ENCODE measurements around the gene STRA8.

The STRA8 gene

GRCh38 chr7:135258585-135258984 lies 24.9 kb downstream of the STRA8 start:
- no peaks in the 10 kb centered on the region for H3K36me3 ChIP-seq (ENCODE audit: control insufficient read depth, insufficient read depth, low read length)
- no peaks in the 10 kb centered on the region for H3K27me3 ChIP-seq (replicated peaks; ENCODE audit: control insufficient read depth, insufficient read depth, low read length)
- TF ChIP-seq CTCF (IDR thresholded peaks at IDR 0.05; ENCODE audit: insufficient read depth, low read length, poor library complexity, severe bottlenecking): no peak
- no peak overlapping the region for H3K4me3 ChIP-seq (replicated peaks; ENCODE audit: low read depth, low read length)
- DNase-seq (ENCODE audit: extremely low read depth, insufficient read length): no peak

- DNase-seq (ENCODE audit: extremely low read depth, insufficient read length): no peak
- Histone ChIP-seq H3K36me3 (ENCODE audit: control insufficient read depth, insufficient read depth, low read length) (no peaks in the 10 kb centered on the region), H3K4me3 (replicated peaks; ENCODE audit: low read depth, low read length) (no peak overlapping the region), H3K27me3 (replicated peaks; ENCODE audit: control insufficient read depth, insufficient read depth, low read length) (no peaks in the 10 kb centered on the region)
- no peak for TF ChIP-seq CTCF (IDR thresholded peaks at IDR 0.05; ENCODE audit: insufficient read depth, low read length, poor library complexity, severe bottlenecking)
Observed at GRCh38 chr7:135259702-135260101, 26.1 kb downstream of the STRA8 start.

- Histone ChIP-seq H3K36me3 (ENCODE audit: control insufficient read depth, insufficient read depth, low read length) (no peaks in the 10 kb centered on the region), H3K27me3 (replicated peaks; ENCODE audit: control insufficient read depth, insufficient read depth, low read length) (no peaks in the 10 kb centered on the region), H3K4me3 (replicated peaks; ENCODE audit: low read depth, low read length) (no peak overlapping the region)
- TF ChIP-seq CTCF (IDR thresholded peaks at IDR 0.05; ENCODE audit: insufficient read depth, low read length, poor library complexity, severe bottlenecking): no peak
- no peak for DNase-seq (ENCODE audit: extremely low read depth, insufficient read length)
Observed at GRCh38 chr7:135260470-135260869, 26.8 kb downstream of the STRA8 start.

GRCh38 chr7:135260930-135261721 lies 27.5 kb downstream of the STRA8 start:
- Histone ChIP-seq H3K36me3 (ENCODE audit: control insufficient read depth, insufficient read depth, low read length) (no peaks in the 10 kb centered on the region), H3K27me3 (replicated peaks; ENCODE audit: control insufficient read depth, insufficient read depth, low read length) (no peaks in the 10 kb centered on the region), H3K4me3 (replicated peaks; ENCODE audit: low read depth, low read length) (no peak overlapping the region)
- DNase-seq (ENCODE audit: extremely low read depth, insufficient read length): no peak
- TF ChIP-seq CTCF (IDR thresholded peaks at IDR 0.05; ENCODE audit: insufficient read depth, low read length, poor library complexity, severe bottlenecking): no peak

- TF ChIP-seq CTCF (IDR thresholded peaks at IDR 0.05; ENCODE audit: insufficient read depth, low read length, poor library complexity, severe bottlenecking): no peak
- Histone ChIP-seq H3K36me3 (ENCODE audit: control insufficient read depth, insufficient read depth, low read length) (no peaks in the 10 kb centered on the region), H3K4me3 (replicated peaks; ENCODE audit: low read depth, low read length) (no peak overlapping the region), H3K27me3 (replicated peaks; ENCODE audit: control insufficient read depth, insufficient read depth, low read length) (no peaks in the 10 kb centered on the region)
- no peak for DNase-seq (ENCODE audit: extremely low read depth, insufficient read length)
Observed at GRCh38 chr7:135262623-135263320, 29.1 kb downstream of the STRA8 start.

Data from GM06990 (cell line).